ENCODE results near the gene LRIT2. TPM values are rescaled to one million over a fixed set of nuclear protein-coding genes. Genes with fewer than 3 reads are reported as not detected.

Gene LRIT2
- total RNA-seq, 2 experiments from 2014 or later: not detected

GRCh38 chr10:84237199-84238051 is 12.1 kb upstream of the LRIT2 start:
- H3K27ac Mint-ChIP-seq: no peak overlapping the region
- H3K4me3 Mint-ChIP-seq: no peak overlapping the region
- H3K27me3 Mint-ChIP-seq (ENCODE audit: low read depth): peaks cover 9% of the 10 kb centered on the region
- CTCF ChIA-PET: interaction anchor here (1.1 to 1.4 kb wide), 3 partner anchors 9 to 302 kb away, joined by 3 to 5 read pairs (median 3); no protein-coding TSS in a partner anchor
- H3K4me1 Mint-ChIP-seq (ENCODE audit: low read depth): no peaks in the 10 kb centered on the region
- DNase-seq: peak; percentile 12
- H3K36me3 Mint-ChIP-seq (ENCODE audit: low read depth): no peaks in the 10 kb centered on the region
- H3K9me3 Mint-ChIP-seq: no peaks in the 10 kb centered on the region
- intact Hi-C loops (cut with micrococcal nuclease): no loop called here

GRCh38 chr10:84236807-84237198 is 11.5 kb upstream of the LRIT2 start:
- no peaks in the 10 kb centered on the region for H3K36me3 Mint-ChIP-seq (ENCODE audit: low read depth)
- H3K27ac Mint-ChIP-seq: no peak overlapping the region
- peaks cover 9% of the 10 kb centered on the region for H3K27me3 Mint-ChIP-seq (ENCODE audit: low read depth)
- no peak for DNase-seq
- no peaks in the 10 kb centered on the region for H3K9me3 Mint-ChIP-seq
- H3K4me3 Mint-ChIP-seq: no peak overlapping the region
- H3K4me1 Mint-ChIP-seq (ENCODE audit: low read depth): no peaks in the 10 kb centered on the region
- CTCF ChIA-PET: interaction anchor here (0.7 to 1.4 kb wide), 3 partner anchors 9 to 20 kb away, joined by 3 to 5 read pairs (median 3); no protein-coding TSS in a partner anchor
- intact Hi-C loops (cut with micrococcal nuclease): no loop called here

- Mint-ChIP-seq H3K9me3 (no peaks in the 10 kb centered on the region), H3K36me3 (ENCODE audit: low read depth) (no peaks in the 10 kb centered on the region), H3K27ac (no peak overlapping the region), H3K27me3 (ENCODE audit: low read depth) (peaks cover 9% of the 10 kb centered on the region), H3K4me3 (no peak overlapping the region), H3K4me1 (ENCODE audit: low read depth) (no peaks in the 10 kb centered on the region)
- DNase-seq: no peak
- CTCF ChIA-PET: no interaction called here
- intact Hi-C loops (cut with micrococcal nuclease): no loop called here
These were observed 9.8 kb upstream of the LRIT2 start for GRCh38 chr10:84235096-84235495.

GRCh38 chr10:84234479-84234878 is 9.1 kb upstream of the LRIT2 start:
- no peak overlapping the region for H3K4me3 Mint-ChIP-seq
- CTCF ChIA-PET: no interaction called here
- H3K9me3 Mint-ChIP-seq: no peaks in the 10 kb centered on the region
- no peak overlapping the region for H3K27ac Mint-ChIP-seq
- no peaks in the 10 kb centered on the region for H3K4me1 Mint-ChIP-seq (ENCODE audit: low read depth)
- H3K27me3 Mint-ChIP-seq (ENCODE audit: low read depth): peaks cover 9% of the 10 kb centered on the region
- DNase-seq: no peak
- no peaks in the 10 kb centered on the region for H3K36me3 Mint-ChIP-seq (ENCODE audit: low read depth)
- intact Hi-C loops (cut with micrococcal nuclease): no loop called here

- H3K9me3 Mint-ChIP-seq: no peaks in the 10 kb centered on the region
- intact Hi-C loops (cut with micrococcal nuclease): no loop called here
- CTCF ChIA-PET: interaction anchor here (0.5 to 1.0 kb wide), 3 partner anchors 16 to 159 kb away, joined by 3 read pairs; no protein-coding TSS in a partner anchor
- H3K4me3 Mint-ChIP-seq: no peak overlapping the region
- no peaks in the 10 kb centered on the region for H3K4me1 Mint-ChIP-seq (ENCODE audit: low read depth)
- no peak for DNase-seq
- no peaks in the 10 kb centered on the region for H3K36me3 Mint-ChIP-seq (ENCODE audit: low read depth)
- no peak overlapping the region for H3K27ac Mint-ChIP-seq
- H3K27me3 Mint-ChIP-seq (ENCODE audit: low read depth): peaks cover 14% of the 10 kb centered on the region
These were observed 8.6 kb upstream of the LRIT2 start for GRCh38 chr10:84233940-84234339.

- Mint-ChIP-seq H3K4me1 (ENCODE audit: low read depth) (no peaks in the 10 kb centered on the region), H3K9me3 (no peaks in the 10 kb centered on the region), H3K4me3 (no peak overlapping the region), H3K27me3 (ENCODE audit: low read depth) (peaks cover 17% of the 10 kb centered on the region), H3K27ac (no peak overlapping the region), H3K36me3 (ENCODE audit: low read depth) (no peaks in the 10 kb centered on the region)
- CTCF ChIA-PET: interaction anchor here (1.2 kb wide), 1 partner anchor 34 kb away, joined by 5 read pairs; no protein-coding TSS in a partner anchor
- intact Hi-C loops (cut with micrococcal nuclease): no loop called here
- DNase-seq: no peak
These were observed 7.0 kb upstream of the LRIT2 start for GRCh38 chr10:84232376-84232775.

GRCh38 chr10:84230359-84230758 is 5.0 kb upstream of the LRIT2 start:
- H3K4me1 Mint-ChIP-seq (ENCODE audit: low read depth): no peaks in the 10 kb centered on the region
- no peaks in the 10 kb centered on the region for H3K9me3 Mint-ChIP-seq
- no peak overlapping the region for H3K4me3 Mint-ChIP-seq
- no peak overlapping the region for H3K27ac Mint-ChIP-seq
- no peak for DNase-seq
- H3K27me3 Mint-ChIP-seq (ENCODE audit: low read depth): peaks cover 16% of the 10 kb centered on the region
- CTCF ChIA-PET: no interaction called here
- no peaks in the 10 kb centered on the region for H3K36me3 Mint-ChIP-seq (ENCODE audit: low read depth)
- intact Hi-C loops (cut with micrococcal nuclease): no loop called here

- H3K4me3 Mint-ChIP-seq: no peak overlapping the region
- CTCF ChIA-PET: interaction anchor here (0.9 kb wide), 1 partner anchor 9 kb away, joined by 5 read pairs; no protein-coding TSS in a partner anchor
These were observed 2.5 kb upstream of the LRIT2 start for GRCh38 chr10:84227810-84228209.

GRCh38 chr10:84226616-84227015 is 1.3 kb upstream of the LRIT2 start:
- no peak overlapping the region for H3K27ac Mint-ChIP-seq
- H3K4me3 Mint-ChIP-seq: no peak overlapping the region
- H3K4me1 Mint-ChIP-seq (ENCODE audit: low read depth): no peaks in the 10 kb centered on the region
- DNase-seq: no peak
- H3K27me3 Mint-ChIP-seq (ENCODE audit: low read depth): peaks cover 16% of the 10 kb centered on the region
- no peaks in the 10 kb centered on the region for H3K9me3 Mint-ChIP-seq
- intact Hi-C loops (cut with micrococcal nuclease): no loop called here
- H3K36me3 Mint-ChIP-seq (ENCODE audit: low read depth): no peaks in the 10 kb centered on the region
- CTCF ChIA-PET: interaction anchor here (0.6 to 1.4 kb wide), 2 partner anchors 11 to 292 kb away, joined by 3 to 4 read pairs; no protein-coding TSS in a partner anchor

More at GRCh38 chr10:84227810-84228209, 2.5 kb upstream of the LRIT2 start:
- Mint-ChIP-seq H3K27me3 (ENCODE audit: low read depth) (peaks cover 13% of the 10 kb centered on the region), H3K9me3 (no peaks in the 10 kb centered on the region), H3K4me1 (ENCODE audit: low read depth) (no peaks in the 10 kb centered on the region), H3K27ac (no peak overlapping the region), H3K36me3 (ENCODE audit: low read depth) (no peaks in the 10 kb centered on the region)
- no peak for DNase-seq
- intact Hi-C loops (cut with micrococcal nuclease): no loop called here

GRCh38 chr10:84224411-84225028 is 824 bp downstream of the LRIT2 start:
- Mint-ChIP-seq H3K4me1 (ENCODE audit: low read depth) (no peaks in the 10 kb centered on the region), H3K4me3 (no peak overlapping the region), H3K36me3 (ENCODE audit: low read depth) (no peaks in the 10 kb centered on the region), H3K27me3 (ENCODE audit: low read depth) (peaks cover 18% of the 10 kb centered on the region), H3K9me3 (peaks cover 2% of the 10 kb centered on the region), H3K27ac (no peak overlapping the region)
- intact Hi-C loops (cut with micrococcal nuclease): no loop called here
- no peak for DNase-seq
- CTCF ChIA-PET: no interaction called here

- H3K4me1 Mint-ChIP-seq (ENCODE audit: low read depth): no peaks in the 10 kb centered on the region
- DNase-seq: no peak
- peaks cover 7% of the 10 kb centered on the region for H3K27me3 Mint-ChIP-seq (ENCODE audit: low read depth)
- CTCF ChIA-PET: interaction anchor here (0.5 to 1.1 kb wide), 2 partner anchors 11 to 131 kb away, joined by 3 read pairs; no protein-coding TSS in a partner anchor
- intact Hi-C loops (cut with micrococcal nuclease): no loop called here
- H3K27ac Mint-ChIP-seq: no peak overlapping the region
- H3K36me3 Mint-ChIP-seq (ENCODE audit: low read depth): no peaks in the 10 kb centered on the region
- peaks cover 6% of the 10 kb centered on the region for H3K9me3 Mint-ChIP-seq
- no peak overlapping the region for H3K4me3 Mint-ChIP-seq
These were observed 3.4 kb downstream of the LRIT2 start for GRCh38 chr10:84221916-84222315.

GRCh38 chr10:84217746-84218145 is 7.6 kb downstream of the LRIT2 start:
- H3K4me1 Mint-ChIP-seq (ENCODE audit: low read depth): no peaks in the 10 kb centered on the region
- H3K27me3 Mint-ChIP-seq (ENCODE audit: low read depth): peaks cover 5% of the 10 kb centered on the region
- H3K4me3 Mint-ChIP-seq: no peak overlapping the region
- H3K9me3 Mint-ChIP-seq: peaks cover 6% of the 10 kb centered on the region
- no peaks in the 10 kb centered on the region for H3K36me3 Mint-ChIP-seq (ENCODE audit: low read depth)
- no peak for DNase-seq
- CTCF ChIA-PET: interaction anchor here (1.0 to 1.5 kb wide), 4 partner anchors 9 to 70 kb away, joined by 3 to 4 read pairs (median 3); no protein-coding TSS in a partner anchor
- intact Hi-C loops (cut with micrococcal nuclease): no loop called here
- no peak overlapping the region for H3K27ac Mint-ChIP-seq
